Heart right ventricle (tissue), 16 donors: ENCODE results near the gene NONO. TPM values are rescaled to one million over a fixed set of nuclear protein-coding genes. Genes with fewer than 3 reads are reported as not detected.

ENCODE experiments used
- ATAC-seq, 8 donors: fragments of 200-7000 bp; cut with Tn5 transposase; one replicate each; pipeline ENCODE4 v1.9.1; 2020; ENCODE audit warnings: mild to moderate bottlenecking in 8 of 8, moderate library complexity in 8 of 8, moderate number of reproducible peaks in 1 of 8
- DNase-seq, 2 donors: peaks; one replicate each; pipeline ENCODE4 v3.0.0-alpha.2; 2020
- H3K27ac ChIP-seq, 10 donors: fragments of 200-600 bp; sonication (generic) in 2 of 10; one replicate each; pipeline versions ENCODE4 v1.5.0 to v1.8.0; 2020 to 2022; ENCODE audit warnings: mild to moderate bottlenecking in 3 of 10
- H3K27me3 ChIP-seq, 7 donors: fragments of 200-600 bp; one replicate each; pipeline ENCODE4 v1.8.0; 2021 to 2022; ENCODE audit warnings: mild to moderate bottlenecking in 2 of 7
- H3K36me3 ChIP-seq, 9 donors: fragments of 200-600 bp; sonication (generic) in 1 of 9; one replicate each; pipeline versions ENCODE4 v1.5.0 to v1.8.0; 2020 to 2022; ENCODE audit warnings: mild to moderate bottlenecking in 2 of 9
- H3K4me1 ChIP-seq, 9 donors: fragments of 200-600 bp; sonication (generic) in 1 of 9; one replicate each; pipeline versions ENCODE4 v1.5.0 to v1.8.0; 2020 to 2022; ENCODE audit warnings: mild to moderate bottlenecking in 4 of 9
- H3K4me3 ChIP-seq, 10 donors: fragments of 200-600 bp; sonication (generic) in 2 of 10; one replicate each; pipeline versions ENCODE4 v1.5.0 to v1.8.0; 2020 to 2022; ENCODE audit warnings: mild to moderate bottlenecking in 7 of 10, moderate library complexity in 2 of 10
- H3K9me3 ChIP-seq, 11 donors: fragments of 200-600 bp in 10 of 11; sonication (generic) in 2 of 11; one replicate each; pipeline versions ENCODE4 v1.5.0 to v1.8.0; 2013 to 2022; ENCODE audit warnings: mild to moderate bottlenecking in 2 of 11, control low read depth in 1 of 11, moderate library complexity in 1 of 11
- CTCF ChIP-seq, 9 donors: fragments of 200-600 bp; sonication (generic) in 2 of 9; IDR thresholded peaks; one replicate each; pipeline versions ENCODE4 v1.5.0 to v1.8.0; 2021 to 2022; ENCODE audit warnings: antibody characterized with exemption in 9 of 9, mild to moderate bottlenecking in 5 of 9, moderate library complexity in 1 of 9
- WGBS, 2 donors: extraction: QIAGEN DNeasy Blood & Tissue Kit; methylation state at CpG; one replicate each; pipeline ENCODE4 v1.1.7; 2013; ENCODE audit warnings: inconsistent platforms in 1 of 2; 5-methylcytosine and 5-hydroxymethylcytosine counted together
- intact Hi-C, 10 donors: fragments of 100-400 bp; cut with DNase I; formaldehyde crosslinking; loops; one replicate each; pipeline versions ENCODE4 v1.11.1 to v1.14.2; 2022
- long read RNA-seq, 3 donors: library from polyadenylated mRNA; unstranded; transcript quantifications; one replicate each; pipeline ENCODE4 v2.0.0, GENCODE V29; 2020 to 2021
- polyA plus RNA-seq, 2 donors: library from polyadenylated mRNA; stranded (reverse); fragments of 200-250 nt; gene quantifications; one replicate each; pipeline ENCODE4 v1.2.3, GENCODE V29; 2013
- total RNA-seq, 10 donors: library from RNA; stranded (reverse); fragmentation: NEBNext Ultra II Directional in 3 of 10; extraction: Animal tissue kit (Norgen Biotek cat#: 25700) in 3 of 10; gene quantifications; one replicate each; pipeline versions ENCODE4 v1.2.1 to v1.2.4, GENCODE V29; 2021 to 2023
- donor health status: Arrhythmogenic right ventricular cardiomyopathy.
- donor health status: ischemic (EF 13 %, LVEDD 7.1; RV severe dilation, severe dysfunction).
- donor health status: healthy with polysubstance abuse.
- donor health status: DM: no; HTN: yes; CAD: no.
- donor health status: DM: no; HTN: no; CAD: no.
- donor health status: ischemic (EF 25% LVEDD 6.9; RV normal size, moderate dysfunction).
- donor health status: ischemic (EF 25% LVEDD 5.7; RV mildly dilated, moderate dysfunction).
- donor health status: healthy.
- donor health status: DM: yes; HTN: yes; CAD: no.
- donor health status: Ischemic cardiomyopathy.
- donor health status: ischemic (EF 35%, LVEDD 5.7; RV mildly dilated, moderate dysfunction).
- donor health status: nonischemic (EF 11% LVEDD 7.7; RV severe dilation, severe dysfunction).
- donor health status: DM: yes; HTN: yes; CAD: no.
- donor health status: PGD.
- donor health status: ischemic (EF 29% LVEDD 5.4; RV normal size, mild dysfunction).
- donor health status: nonischemic (EF 23%, LVEDD 6.1; RV moderate dilation, normal function).

NONO gene
- total RNA-seq (100 to 1,000 TPM in 9 of 10 donors, 10 to 100 TPM in 1; 99.3 to 145 (median 114) TPM), polyA plus RNA-seq (10 to 100 TPM; 55.0 to 90.3 TPM)
- long read RNA-seq, donor 1, transcript NONO-201 (12 exons, 2,713 nt): major isoform, 97 of 131 reads
- long read RNA-seq, donor 1, transcript NONO-202 (11 exons, 2,606 nt): minor isoform, 8 of 131 reads
- long read RNA-seq, donor 1, partial matches to known transcripts: 7 of 131 reads
- long read RNA-seq, donor 1, other reads (novel, unspliced or antisense): 16 of 131 reads
- long read RNA-seq, donor 2, transcript NONO-201 (12 exons, 2,713 nt): major isoform, 102 of 120 reads
- long read RNA-seq, donor 2, partial matches to known transcripts: 2 of 120 reads
- long read RNA-seq, donor 2, other reads (novel, unspliced or antisense): 9 of 120 reads
- long read RNA-seq, donor 3, transcript NONO-203 (13 exons, 1,921 nt): minor isoform, 14 of 484 reads
- long read RNA-seq, donor 3, transcript NONO-201 (12 exons, 2,713 nt): major isoform, 363 of 484 reads
- long read RNA-seq, donor 3, transcript NONO-202 (11 exons, 2,606 nt): minor isoform, 32 of 484 reads
- long read RNA-seq, donor 3, partial matches to known transcripts: 35 of 484 reads
- long read RNA-seq, donor 3, other reads (novel, unspliced or antisense): 40 of 484 reads

GRCh38 chrX:71283403-71284143 is at the start of gene NONO:
Gene NONO (plus strand): TSS chrX:71283635. CDS start chrX:71290638, 7,003 bp downstream.
- ATAC-seq: peak; percentile 91 to 98 (median 96)

GRCh38 chrX:71235482-71235881 is 48.0 kb upstream of the NONO start:
- Histone ChIP-seq H3K36me3 (peaks cover 0 to 11% (median 0%) of the 10 kb centered on the region in 9 donors), H3K27ac (no peak overlapping the region), H3K4me3 (no peak overlapping the region), H3K4me1 (no peaks in the 10 kb centered on the region), H3K9me3 (no peaks in the 10 kb centered on the region), H3K27me3 (peaks cover 0 to 5% (median 0%) of the 10 kb centered on the region in 7 donors)
- ATAC-seq (no peak), DNase-seq (no peak)
- intact Hi-C loops: no loop called here
- no peak for TF ChIP-seq CTCF (IDR thresholded peaks at IDR 0.05)
- 73 to 74% methylated on average over 3 of the region's 3 CpGs for WGBS, 2 donors

More at GRCh38 chrX:71283403-71284143, at the start of gene NONO:
- intact Hi-C loops: loop anchor here in 3 of 10 donors (1.0 to 10.0 kb wide), 3 partner anchors 28 to 81 kb away; partner anchors contain the start of genes TAF1 (in 1 of the 3) and ZMYM3 (in 1 of the 3)
- Histone ChIP-seq H3K4me1 (peaks cover 0 to 37% (median 28%) of the 10 kb centered on the region in 9 donors), H3K9me3 (no peaks in the 10 kb centered on the region), H3K4me3 (peak within 1 kb of the TSS; percentile 41 to 81 (median 72)), H3K27me3 (no peaks in the 10 kb centered on the region), H3K27ac (peak within 1 kb of the TSS; percentile 76 to 96 (median 90)), H3K36me3 (peaks cover 0 to 10% (median 0%) of the 10 kb centered on the region in 9 donors)
- 0% methylated on average over 49 to 57 of the region's 57 CpGs for WGBS, 2 donors
- DNase-seq: peak; percentile 74 to 95
- peak in 5 of 9 donors; percentile 13 to 47 (median 24) for TF ChIP-seq CTCF (IDR thresholded peaks at IDR 0.05)

- Histone ChIP-seq H3K4me3 (no peak overlapping the region), H3K27ac (no peak overlapping the region), H3K27me3 (peaks cover 0 to 5% (median 0%) of the 10 kb centered on the region in 7 donors), H3K9me3 (no peaks in the 10 kb centered on the region), H3K36me3 (peaks cover 0 to 24% (median 0%) of the 10 kb centered on the region in 9 donors), H3K4me1 (no peaks in the 10 kb centered on the region)
- no peak for ATAC-seq
- intact Hi-C loops: no loop called here
- WGBS, 2 donors: 60 to 85% methylated on average over 1 of the region's 1 CpG
- no peak for DNase-seq
- TF ChIP-seq CTCF (IDR thresholded peaks at IDR 0.05): no peak
Observed at GRCh38 chrX:71236836-71237235, 46.6 kb upstream of the NONO start.

DNA sequence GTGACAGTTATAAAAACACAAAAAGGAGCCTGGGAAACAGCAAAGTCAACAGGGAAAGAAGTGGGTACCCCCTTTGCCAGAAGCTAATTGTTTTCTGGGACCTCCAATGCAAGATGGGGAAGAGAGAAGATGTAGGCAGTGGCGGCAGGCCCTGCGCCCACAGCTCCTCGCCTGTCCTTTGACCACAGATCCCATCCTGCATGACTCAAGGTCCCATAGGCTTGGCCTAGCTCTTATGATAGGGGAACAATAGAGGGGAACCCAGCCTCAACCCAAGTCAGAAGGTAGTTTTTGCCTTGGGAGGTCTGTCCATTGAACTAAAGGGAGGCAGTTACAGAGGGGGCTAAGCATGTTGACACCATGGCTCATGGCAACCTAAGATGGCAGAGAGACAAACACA is 43.7 kb upstream of the NONO start:
- intact Hi-C loops: no loop called here
- no peak for DNase-seq
- no peak overlapping the region for H3K27ac ChIP-seq
- H3K9me3 ChIP-seq: no peaks in the 10 kb centered on the region
- no peaks in the 10 kb centered on the region for H3K4me1 ChIP-seq
- no peak for ATAC-seq
- no peak for TF ChIP-seq CTCF (IDR thresholded peaks at IDR 0.05)
- 88 to 100% methylated on average over 3 of the region's 3 CpGs for WGBS, 2 donors
- peaks cover 0 to 54% (median 0%) of the 10 kb centered on the region in 9 donors for H3K36me3 ChIP-seq
- H3K27me3 ChIP-seq: peaks cover 0 to 5% (median 0%) of the 10 kb centered on the region in 7 donors
- no peak overlapping the region for H3K4me3 ChIP-seq
